Hepatocyte (in vitro differentiated cells): ENCODE results near the gene GDPD3.

Experiments
- EZH2 ChIP-seq: fragments of 200-600 bp; sonication (generic); IDR thresholded peaks from 2 replicates; pipeline ENCODE4 v1.6.1; 2016; ENCODE audit warnings: antibody characterized with exemption, mild to moderate bottlenecking, borderline replicate concordance
- TF ChIP-seq, protein P1 (sequence below): fragments of 200-600 bp; sonication (generic); IDR thresholded peaks from 2 replicates; pipeline ENCODE4 v1.5.1; 2016; ENCODE audit warnings: antibody characterized with exemption, mild to moderate bottlenecking; ENCODE audit not compliant: poor library complexity

DNA sequence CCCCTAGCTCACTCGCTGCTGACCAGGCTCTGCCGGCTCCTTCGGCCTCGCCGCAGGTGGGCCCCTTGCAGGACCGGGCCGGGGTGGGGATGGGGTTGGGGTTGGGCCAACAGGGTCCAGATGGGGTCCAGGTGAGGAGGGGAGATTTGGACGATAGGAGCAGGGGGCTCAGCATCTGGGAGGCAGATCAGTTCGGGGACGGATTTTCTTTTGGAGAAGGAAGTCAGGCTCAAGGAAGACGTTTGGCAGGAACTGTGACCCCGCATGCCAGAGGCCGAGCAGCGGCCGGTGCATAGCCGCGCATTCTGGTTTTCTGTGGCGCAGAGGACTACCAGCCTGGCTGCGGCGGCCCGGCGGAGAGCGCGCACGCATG is 48.6 kb downstream of the GDPD3 start:
- TF ChIP-seq, protein P1, sequence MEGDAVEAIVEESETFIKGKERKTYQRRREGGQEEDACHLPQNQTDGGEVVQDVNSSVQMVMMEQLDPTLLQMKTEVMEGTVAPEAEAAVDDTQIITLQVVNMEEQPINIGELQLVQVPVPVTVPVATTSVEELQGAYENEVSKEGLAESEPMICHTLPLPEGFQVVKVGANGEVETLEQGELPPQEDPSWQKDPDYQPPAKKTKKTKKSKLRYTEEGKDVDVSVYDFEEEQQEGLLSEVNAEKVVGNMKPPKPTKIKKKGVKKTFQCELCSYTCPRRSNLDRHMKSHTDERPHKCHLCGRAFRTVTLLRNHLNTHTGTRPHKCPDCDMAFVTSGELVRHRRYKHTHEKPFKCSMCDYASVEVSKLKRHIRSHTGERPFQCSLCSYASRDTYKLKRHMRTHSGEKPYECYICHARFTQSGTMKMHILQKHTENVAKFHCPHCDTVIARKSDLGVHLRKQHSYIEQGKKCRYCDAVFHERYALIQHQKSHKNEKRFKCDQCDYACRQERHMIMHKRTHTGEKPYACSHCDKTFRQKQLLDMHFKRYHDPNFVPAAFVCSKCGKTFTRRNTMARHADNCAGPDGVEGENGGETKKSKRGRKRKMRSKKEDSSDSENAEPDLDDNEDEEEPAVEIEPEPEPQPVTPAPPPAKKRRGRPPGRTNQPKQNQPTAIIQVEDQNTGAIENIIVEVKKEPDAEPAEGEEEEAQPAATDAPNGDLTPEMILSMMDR, result no peak
- TF ChIP-seq EZH2, result no peak
